Measurements from ENCODE around the gene TECTA. TPM values are rescaled to one million over a fixed set of nuclear protein-coding genes. Genes with fewer than 3 reads are reported as not detected.

The TECTA gene
- polyA plus RNA-seq, 1 donor (not counting 4 experiments of a cell fraction or from before 2014, with no cell fraction given), result 0.17 TPM

DNA sequence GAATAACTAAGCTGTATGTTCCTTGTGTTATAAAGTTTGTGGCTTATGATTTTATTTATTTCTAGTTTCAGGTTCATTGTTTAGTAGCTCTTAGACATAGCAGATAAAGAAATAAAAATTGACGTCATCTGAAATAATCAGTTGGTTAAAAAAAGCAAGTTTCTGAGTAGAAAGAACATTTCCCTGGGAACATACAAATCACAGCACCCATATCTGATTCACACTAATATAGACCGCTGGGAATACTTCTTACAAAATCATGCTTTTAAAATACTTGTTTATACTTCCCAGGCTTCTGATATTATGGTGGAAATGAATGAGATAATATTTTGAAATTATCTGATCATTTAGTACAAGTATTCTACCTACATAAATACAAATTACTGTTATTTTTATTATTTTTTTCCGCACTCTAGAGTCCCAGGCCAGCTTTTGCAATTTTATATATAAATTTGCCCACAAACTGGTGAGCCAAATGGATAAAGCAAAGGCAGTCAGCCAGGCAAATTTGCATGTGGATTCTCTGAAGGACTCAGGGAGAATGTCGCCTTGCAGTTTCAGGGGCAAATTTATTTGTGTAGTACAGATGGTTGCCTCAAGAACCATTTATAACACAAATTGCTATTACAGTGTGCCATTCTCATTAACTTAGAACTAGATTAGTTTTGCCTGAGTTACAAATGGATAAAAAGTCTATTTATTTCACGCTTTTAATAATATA, 128.6 kb downstream of the TECTA start:
- no peak for TF ChIP-seq EZH2 (IDR thresholded peaks at IDR 0.05; ENCODE audit: low read length)
- TF ChIP-seq, protein P1, sequence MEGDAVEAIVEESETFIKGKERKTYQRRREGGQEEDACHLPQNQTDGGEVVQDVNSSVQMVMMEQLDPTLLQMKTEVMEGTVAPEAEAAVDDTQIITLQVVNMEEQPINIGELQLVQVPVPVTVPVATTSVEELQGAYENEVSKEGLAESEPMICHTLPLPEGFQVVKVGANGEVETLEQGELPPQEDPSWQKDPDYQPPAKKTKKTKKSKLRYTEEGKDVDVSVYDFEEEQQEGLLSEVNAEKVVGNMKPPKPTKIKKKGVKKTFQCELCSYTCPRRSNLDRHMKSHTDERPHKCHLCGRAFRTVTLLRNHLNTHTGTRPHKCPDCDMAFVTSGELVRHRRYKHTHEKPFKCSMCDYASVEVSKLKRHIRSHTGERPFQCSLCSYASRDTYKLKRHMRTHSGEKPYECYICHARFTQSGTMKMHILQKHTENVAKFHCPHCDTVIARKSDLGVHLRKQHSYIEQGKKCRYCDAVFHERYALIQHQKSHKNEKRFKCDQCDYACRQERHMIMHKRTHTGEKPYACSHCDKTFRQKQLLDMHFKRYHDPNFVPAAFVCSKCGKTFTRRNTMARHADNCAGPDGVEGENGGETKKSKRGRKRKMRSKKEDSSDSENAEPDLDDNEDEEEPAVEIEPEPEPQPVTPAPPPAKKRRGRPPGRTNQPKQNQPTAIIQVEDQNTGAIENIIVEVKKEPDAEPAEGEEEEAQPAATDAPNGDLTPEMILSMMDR (optimal IDR thresholded peaks at IDR 0.05 in 1 of 3, IDR thresholded peaks at IDR 0.05 in 1 of 3, conservative IDR thresholded peaks at IDR 0.05 in 1 of 3; ENCODE audit: extremely low read depth in 1 of 3, insufficient read depth in 2 of 3, low read length in 3 of 3), result no peak
- FAIRE-seq (no peak), DNase-seq (ENCODE audit: low read depth, low spot score) (no peak)
- Histone ChIP-seq H4K20me1 (ENCODE audit: control insufficient read depth, extremely low read depth, insufficient read depth, low read length) (no peaks in the 10 kb centered on the region), H3K27me3 (ENCODE audit: control insufficient read depth, extremely low read depth, insufficient read depth, low read length) (peaks cover 5% of the 10 kb centered on the region), H3K79me2 (ENCODE audit: control insufficient read depth, insufficient read depth, low read length) (no peaks in the 10 kb centered on the region), H3K9ac (ENCODE audit: control insufficient read depth, extremely low read depth, insufficient read depth, low read length) (no peak overlapping the region), H3K4me3 (ENCODE audit: control insufficient read depth in 2 of 3, extremely low read depth in 1 of 3, insufficient read depth in 2 of 3, low read depth in 1 of 3, low read length in 3 of 3) (no peak overlapping the region), H3K36me3 (ENCODE audit: control insufficient read depth in 2 of 2, extremely low read depth in 1 of 2, insufficient read depth in 2 of 2, low read length in 2 of 2) (no peaks in the 10 kb centered on the region), H2AFZ (ENCODE audit: control insufficient read depth, low read length) (no peak overlapping the region), H3K27ac (ENCODE audit: control insufficient read depth, insufficient read depth, low read length) (no peak overlapping the region), H3K9me1 (ENCODE audit: control insufficient read depth, extremely low read depth, insufficient read depth, low read length) (no peaks in the 10 kb centered on the region), H3K4me2 (ENCODE audit: control insufficient read depth, extremely low read depth, insufficient read depth, low read depth, low read length) (no peak overlapping the region), H3K4me1 (ENCODE audit: control insufficient read depth, extremely low read depth, insufficient read depth, low read length) (no peaks in the 10 kb centered on the region), H3K9me3 (ENCODE audit: control insufficient read depth, low read depth, low read length) (no peaks in the 10 kb centered on the region)
- dilution Hi-C loops (cut with MboI; ENCODE audit: extremely low pct_ligation_motif_present, low sequenced_read_pairs), result no loop called here

DNA sequence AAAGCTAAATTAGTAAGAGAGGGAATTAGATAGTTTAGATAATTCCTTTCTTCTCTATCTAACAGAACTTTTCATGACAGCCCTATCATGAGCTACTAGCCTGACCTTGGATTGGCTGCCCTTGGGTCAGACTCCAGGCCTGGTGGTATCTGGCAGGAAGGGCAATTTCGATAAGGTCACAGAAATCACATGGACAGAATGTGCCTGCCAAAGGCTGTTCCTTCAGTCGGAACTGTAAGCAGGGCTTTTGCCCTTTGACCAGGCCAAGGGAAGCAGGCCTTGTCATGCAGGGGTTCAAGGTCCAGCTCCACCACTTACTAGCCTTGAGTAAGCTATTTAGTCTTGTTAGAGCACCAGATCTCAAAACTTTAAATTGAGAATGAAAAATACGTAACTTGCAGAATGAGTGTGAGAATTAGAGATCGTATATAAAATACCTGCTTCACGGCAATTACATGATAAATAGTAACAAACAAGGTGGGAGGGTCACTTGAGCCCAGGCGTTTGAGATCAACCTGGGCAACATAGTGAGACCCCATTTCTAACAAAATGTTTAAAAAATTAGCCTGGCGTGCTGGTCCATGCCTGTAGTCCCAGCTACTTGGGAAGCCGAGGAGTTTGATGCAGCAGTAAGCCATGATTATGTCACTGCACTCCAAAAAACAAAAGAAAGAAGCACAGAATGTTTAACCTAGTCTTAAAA, 130.7 kb downstream of the TECTA start:
- no peaks in the 10 kb centered on the region for H4K20me1 ChIP-seq (ENCODE audit: control insufficient read depth, extremely low read depth, insufficient read depth, low read length)
- no peaks in the 10 kb centered on the region for H3K36me3 ChIP-seq (ENCODE audit: control insufficient read depth in 2 of 2, extremely low read depth in 1 of 2, insufficient read depth in 2 of 2, low read length in 2 of 2)
- no peak overlapping the region for H3K4me2 ChIP-seq (ENCODE audit: control insufficient read depth, extremely low read depth, insufficient read depth, low read depth, low read length)
- H3K79me2 ChIP-seq (ENCODE audit: control insufficient read depth, insufficient read depth, low read length), result no peaks in the 10 kb centered on the region
- no peaks in the 10 kb centered on the region for H3K9me3 ChIP-seq (ENCODE audit: control insufficient read depth, low read depth, low read length)
- dilution Hi-C loops (cut with MboI; ENCODE audit: extremely low pct_ligation_motif_present, low sequenced_read_pairs), result no loop called here
- H3K27me3 ChIP-seq (ENCODE audit: control insufficient read depth, extremely low read depth, insufficient read depth, low read length), result peaks cover 5% of the 10 kb centered on the region
- TF ChIP-seq, protein P1 (optimal IDR thresholded peaks at IDR 0.05 in 1 of 3, IDR thresholded peaks at IDR 0.05 in 1 of 3, conservative IDR thresholded peaks at IDR 0.05 in 1 of 3; ENCODE audit: extremely low read depth in 1 of 3, insufficient read depth in 2 of 3, low read length in 3 of 3), result no peak
- no peak for TF ChIP-seq EZH2 (IDR thresholded peaks at IDR 0.05; ENCODE audit: low read length)
- no peaks in the 10 kb centered on the region for H3K9me1 ChIP-seq (ENCODE audit: control insufficient read depth, extremely low read depth, insufficient read depth, low read length)
- no peak overlapping the region for H3K9ac ChIP-seq (ENCODE audit: control insufficient read depth, extremely low read depth, insufficient read depth, low read length)
- no peak overlapping the region for H2AFZ ChIP-seq (ENCODE audit: control insufficient read depth, low read length)
- FAIRE-seq, result no peak
- H3K27ac ChIP-seq (ENCODE audit: control insufficient read depth, insufficient read depth, low read length), result no peak overlapping the region
- no peak overlapping the region for H3K4me3 ChIP-seq (ENCODE audit: control insufficient read depth in 2 of 3, extremely low read depth in 1 of 3, insufficient read depth in 2 of 3, low read depth in 1 of 3, low read length in 3 of 3)
- peaks cover 7% of the 10 kb centered on the region for H3K4me1 ChIP-seq (ENCODE audit: control insufficient read depth, extremely low read depth, insufficient read depth, low read length)
- no peak for DNase-seq (ENCODE audit: low read depth, low spot score)
